GM19043 (cell line): ENCODE measurements around the gene SLC13A2.

Experiments
- ATAC-seq: cut with Tn5 transposase; IDR thresholded peaks from one replicate; pipeline ENCODE4 v1.9.1; 2021; ENCODE audit warnings: low read depth; ENCODE audit not compliant: unreplicated experiment

SLC13A2 gene

GRCh38 chr17:28532050-28532960, 58.9 kb downstream of the SLC13A2 start:
- no peak for ATAC-seq

DNA sequence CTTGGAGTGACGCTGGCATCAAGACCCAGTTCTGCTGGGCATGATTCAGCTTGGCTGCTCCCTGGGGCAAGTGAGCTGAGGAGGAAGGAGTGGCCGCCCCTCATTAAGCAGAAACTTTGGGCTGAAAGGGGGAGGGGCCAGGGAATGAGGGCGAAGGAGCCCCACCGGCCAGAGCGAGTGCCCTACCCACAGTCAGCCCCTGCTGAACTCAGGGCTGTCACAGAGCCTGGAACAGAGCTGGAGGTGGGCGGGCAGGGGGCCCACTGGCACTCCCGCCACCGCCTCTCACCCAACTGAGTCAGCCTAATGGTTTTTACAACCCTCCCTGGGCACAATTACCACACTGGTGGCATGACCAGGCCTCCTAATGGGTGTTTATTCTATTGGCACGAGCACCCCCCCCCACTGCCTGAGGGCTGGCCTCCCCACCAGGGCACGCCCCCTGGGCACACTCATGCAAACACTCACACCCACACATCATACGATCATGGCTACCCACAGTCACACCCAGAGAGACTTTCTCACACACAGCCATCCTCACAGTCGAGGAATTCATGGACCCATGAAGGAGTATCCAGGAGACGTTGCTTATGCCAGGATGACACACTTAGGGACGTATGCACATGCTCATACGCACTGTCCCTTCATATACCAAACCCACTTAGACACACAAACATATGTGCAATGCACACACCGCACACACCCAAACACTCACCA, 59.8 kb downstream of the SLC13A2 start:
- no peak for ATAC-seq

DNA sequence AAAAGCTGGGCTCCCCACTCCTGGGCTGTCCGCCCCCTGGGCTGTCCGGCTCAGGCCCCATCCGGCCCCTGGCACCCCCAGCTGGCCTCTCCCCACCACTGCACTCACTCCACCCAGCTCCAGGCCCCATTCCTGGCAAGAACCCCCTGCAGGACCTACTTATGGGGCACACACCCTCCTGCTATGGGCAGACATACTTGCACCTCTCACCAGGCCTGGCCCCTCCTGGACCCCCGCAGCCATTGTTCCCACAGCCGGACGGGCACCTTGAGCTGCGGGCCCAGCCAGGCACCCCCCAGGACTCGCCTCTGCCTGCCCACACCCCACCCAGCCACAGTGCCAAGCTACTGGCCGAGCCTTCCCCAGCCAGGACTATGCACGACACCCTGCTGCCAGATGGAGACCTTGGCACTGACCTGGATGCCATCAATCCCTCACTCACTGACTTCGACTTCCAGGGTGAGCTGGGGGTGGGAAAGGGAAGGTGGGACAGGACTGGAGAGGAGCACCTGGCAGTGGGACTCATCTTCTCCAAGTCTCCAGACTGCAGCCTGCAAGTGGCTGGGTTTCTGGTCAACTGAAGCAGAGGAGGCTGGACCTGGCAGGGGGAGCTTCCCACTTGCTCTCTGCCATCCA, 61.4 kb downstream of the SLC13A2 start:
- no peak for ATAC-seq

DNA sequence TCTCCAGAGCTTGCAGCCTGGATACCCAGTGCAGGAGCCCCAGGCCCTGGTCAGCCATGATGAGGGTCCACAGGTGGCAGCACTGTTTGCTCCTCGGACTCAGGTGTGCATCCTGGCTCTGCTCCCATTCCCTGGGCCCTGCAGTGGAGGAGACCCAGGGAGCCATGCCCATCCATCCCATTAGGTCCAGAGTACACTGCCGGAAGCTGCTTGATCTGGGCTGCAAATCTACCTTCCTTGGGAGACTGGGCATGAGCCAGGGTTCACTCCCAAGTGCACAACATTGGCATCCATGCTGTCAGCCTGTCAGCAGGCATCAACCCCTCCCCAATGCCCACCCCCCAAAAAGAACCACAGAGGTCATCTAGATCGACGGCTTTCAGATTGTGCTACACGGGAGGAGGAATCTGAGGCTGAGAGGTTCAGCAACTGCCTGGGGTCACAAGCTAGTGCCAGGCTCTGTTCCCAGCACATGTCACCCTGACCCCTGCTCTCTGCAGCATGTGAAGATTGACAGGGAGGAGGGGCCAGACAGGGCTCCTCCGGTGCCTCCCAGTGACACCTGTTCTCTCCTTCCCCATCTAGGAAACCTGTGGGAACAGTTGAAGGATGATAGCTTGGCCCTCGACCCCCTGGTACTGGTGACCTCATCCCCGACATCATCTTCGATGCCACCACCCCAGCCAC, 63.2 kb downstream of the SLC13A2 start:
- no peak for ATAC-seq

GRCh38 chr17:28537219-28537610, 63.8 kb downstream of the SLC13A2 start:
- no peak for ATAC-seq

GRCh38 chr17:28538296-28538895, 65.0 kb downstream of the SLC13A2 start:
- ATAC-seq = no peak

DNA sequence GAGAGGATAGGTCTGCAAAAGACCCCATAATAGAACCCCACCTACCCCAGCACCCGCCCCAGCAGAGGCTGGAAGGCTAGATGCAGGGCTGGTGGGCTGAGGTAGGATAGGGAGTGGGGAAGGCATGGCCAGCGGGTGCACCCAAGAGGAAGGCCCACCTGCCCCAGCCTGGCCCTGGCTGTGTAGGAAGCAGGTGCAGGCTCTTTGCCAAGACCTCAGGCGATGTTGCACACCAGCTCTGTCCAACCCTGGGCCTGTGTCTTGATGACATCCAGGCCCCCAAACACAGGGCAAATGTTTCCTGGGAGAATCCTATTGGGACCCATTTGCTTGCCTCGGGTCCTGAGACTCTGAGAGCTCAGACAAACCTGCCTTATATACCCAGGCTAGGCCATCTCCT, 66.8 kb downstream of the SLC13A2 start:
- ATAC-seq = no peak

DNA sequence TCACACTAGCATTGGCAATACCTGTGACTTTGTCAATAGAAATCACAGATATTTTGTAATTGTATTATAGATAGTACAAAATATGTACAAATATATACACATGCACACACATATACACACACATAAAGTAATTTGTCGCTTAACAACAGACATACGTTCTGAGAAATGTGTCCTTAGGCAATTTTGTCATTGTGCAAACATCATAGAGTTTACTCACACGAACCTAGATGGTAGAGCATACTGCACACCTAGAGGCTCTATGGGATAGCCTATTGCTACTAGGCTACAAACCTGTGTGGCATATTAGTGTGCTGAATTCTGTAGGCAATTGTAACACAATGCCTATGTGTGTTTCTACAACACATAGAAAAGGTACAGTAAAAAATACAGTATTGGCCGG, 68.0 kb downstream of the SLC13A2 start:
- ATAC-seq = no peak

DNA sequence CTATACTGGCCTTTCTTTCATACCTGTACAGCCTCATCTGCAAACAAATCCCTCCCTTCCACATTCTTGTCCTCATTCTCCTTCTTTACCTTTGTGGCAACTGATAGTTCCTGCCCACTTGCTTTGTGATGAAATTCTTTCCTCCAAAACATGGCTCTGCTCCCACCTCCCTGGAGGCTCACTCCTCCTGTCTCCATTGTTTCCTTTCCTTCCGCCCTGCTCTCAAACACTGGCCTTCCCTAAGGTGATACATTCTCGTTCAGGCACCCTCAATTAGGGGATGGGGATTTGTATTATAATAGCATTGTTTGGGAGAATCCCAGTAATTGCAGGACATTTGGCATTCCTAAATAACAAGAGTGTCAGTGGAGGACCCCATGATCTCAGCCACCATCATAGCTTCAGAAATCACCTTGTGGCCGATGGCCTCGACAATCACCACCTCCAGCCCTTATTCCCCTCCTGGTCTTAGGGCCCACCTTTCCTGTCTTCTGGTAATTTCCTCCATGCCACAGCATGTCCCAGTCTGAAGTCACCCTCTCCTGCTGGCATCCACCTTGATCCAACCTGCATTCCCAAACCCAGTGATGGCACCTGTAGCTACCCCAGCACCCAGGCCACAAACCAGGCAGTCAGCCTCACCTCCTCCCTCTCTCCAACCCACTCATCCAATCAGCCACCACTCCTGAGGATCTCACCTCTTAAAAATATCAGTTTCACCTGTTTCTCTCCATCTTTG, 71.1 kb downstream of the SLC13A2 start:
- no peak for ATAC-seq

GRCh38 chr17:28545141-28545503, 71.7 kb downstream of the SLC13A2 start:
- ATAC-seq = no peak

GRCh38 chr17:28545787-28546415, 72.5 kb downstream of the SLC13A2 start:
- no peak for ATAC-seq

DNA sequence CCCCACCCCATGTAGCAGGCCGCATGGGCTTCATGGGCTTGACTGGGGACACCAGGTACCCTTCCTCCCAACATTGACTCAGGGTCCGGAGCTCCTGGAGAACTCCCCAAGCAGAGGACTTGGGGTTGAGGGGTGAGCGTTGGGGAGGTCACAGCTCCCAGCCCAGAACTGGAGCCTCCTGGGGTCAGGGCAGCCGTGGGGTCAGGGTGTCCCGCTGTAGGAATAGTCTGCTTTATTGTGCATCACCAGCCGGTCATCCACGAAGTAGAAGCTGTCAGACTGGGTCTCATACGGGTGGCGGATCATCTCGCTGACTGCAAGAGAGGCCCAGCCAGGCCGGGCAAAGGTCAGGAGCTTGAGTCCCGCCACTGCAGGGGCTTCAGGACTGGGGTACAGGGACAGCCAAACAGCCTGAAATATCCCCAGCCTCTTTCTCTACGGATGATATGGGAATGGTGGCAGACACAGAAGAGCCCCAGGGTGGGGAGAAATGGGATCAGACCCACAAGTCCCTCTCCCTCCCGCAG, 73.7 kb downstream of the SLC13A2 start:
- ATAC-seq = no peak
